NCI-H345 treated with DMSO at 0.1 percent for 48 hours (cell line): ENCODE data around the gene TRPV2.

ENCODE experiments used
- DNase-seq: peaks from one replicate; lab custom pipeline; 2025; ENCODE audit not compliant: unreplicated experiment; lab: John Stamatoyannopoulos, UW

Gene TRPV2

GRCh38 chr17:16406742-16407674 is 8.4 kb upstream of the TRPV2 start:
- peak; percentile 19 for DNase-seq

DNA sequence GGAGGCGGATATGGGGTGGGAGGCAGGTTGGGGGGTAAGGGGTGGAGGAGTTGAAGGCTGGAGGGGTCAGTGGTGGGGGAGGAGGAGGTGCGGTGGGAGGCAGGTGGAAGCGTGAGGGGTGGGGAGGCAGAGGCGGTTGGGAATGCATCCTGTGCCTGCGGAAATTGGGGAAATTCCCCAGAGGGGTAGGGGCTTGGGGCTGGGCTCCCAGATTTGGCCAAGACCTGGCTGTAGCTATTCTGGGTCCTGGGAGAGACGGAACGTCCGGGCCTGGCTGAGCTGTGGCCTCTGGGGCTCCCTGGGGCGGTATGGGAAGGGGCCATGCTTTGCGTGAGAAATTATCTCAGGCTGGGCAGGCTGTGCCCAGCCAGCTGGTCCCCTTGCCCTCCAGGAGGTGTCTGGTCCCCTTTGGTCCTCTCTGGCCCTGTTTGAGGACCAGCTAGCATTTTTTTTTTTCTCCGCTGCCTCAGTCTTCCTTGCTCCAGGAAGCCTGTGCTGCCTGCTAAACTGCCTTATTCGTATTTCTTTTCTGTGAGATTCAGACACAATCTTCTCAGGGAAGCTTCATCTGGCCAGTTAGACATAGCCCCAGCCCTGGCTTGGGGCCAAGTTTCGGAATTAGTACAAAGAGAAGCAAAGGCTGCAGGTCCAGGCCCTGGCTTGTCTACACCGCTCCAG is 7.3 kb upstream of the TRPV2 start:
- peak; percentile 14 for DNase-seq

DNA sequence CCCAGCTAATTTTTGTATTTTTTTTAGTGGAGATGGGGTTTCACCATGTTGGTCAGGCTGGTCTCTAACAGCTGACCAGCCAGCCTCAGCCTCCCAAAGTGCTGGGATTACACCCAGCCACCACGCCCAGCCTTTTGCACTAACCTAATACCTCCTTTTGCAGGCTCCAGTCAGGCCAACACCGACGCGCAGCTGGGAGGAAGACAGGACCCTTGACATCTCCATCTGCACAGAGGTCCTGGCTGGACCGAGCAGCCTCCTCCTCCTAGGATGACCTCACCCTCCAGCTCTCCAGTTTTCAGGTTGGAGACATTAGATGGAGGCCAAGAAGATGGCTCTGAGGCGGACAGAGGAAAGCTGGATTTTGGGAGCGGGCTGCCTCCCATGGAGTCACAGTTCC is 2.0 kb downstream of the TRPV2 start:
- DNase-seq: no peak

DNA sequence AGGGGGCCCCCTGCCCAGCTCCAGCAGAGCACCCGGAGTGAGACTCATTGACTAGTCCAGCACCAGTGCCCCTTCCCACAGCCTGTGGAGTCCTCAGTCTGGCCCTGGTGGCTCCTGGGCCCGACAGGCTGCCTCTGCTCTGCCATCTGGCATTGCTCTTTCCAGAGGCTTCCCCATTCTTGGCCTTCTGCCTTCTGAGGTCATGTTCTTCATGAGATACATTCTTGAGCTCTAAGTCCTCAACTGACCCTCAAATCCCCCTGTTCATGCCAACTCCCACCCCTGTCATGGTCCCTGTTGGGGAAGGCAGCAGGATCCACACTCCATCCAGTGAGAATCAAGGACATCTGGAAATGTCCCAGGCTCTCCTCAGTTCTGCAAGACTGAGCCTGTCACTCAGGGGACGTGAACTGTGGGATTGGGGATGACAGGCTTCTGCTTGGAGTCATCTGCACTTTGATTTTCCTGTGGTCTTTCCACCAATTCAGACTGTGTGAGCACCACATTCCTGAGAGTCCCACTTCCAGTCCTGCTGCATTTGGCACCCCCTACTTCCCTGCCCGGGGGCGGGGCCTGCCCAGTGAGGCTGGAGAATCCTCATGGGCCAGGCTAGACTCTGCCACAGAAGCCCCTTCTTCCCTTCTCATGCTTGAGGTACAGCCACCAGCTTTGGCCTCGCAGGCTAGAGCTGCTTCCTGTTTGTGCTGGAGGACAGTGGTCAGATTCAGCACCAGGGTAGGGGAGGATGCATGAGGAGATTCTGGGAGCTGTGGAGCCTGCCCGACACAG is 2.7 kb downstream of the TRPV2 start:
- no peak for DNase-seq

DNA sequence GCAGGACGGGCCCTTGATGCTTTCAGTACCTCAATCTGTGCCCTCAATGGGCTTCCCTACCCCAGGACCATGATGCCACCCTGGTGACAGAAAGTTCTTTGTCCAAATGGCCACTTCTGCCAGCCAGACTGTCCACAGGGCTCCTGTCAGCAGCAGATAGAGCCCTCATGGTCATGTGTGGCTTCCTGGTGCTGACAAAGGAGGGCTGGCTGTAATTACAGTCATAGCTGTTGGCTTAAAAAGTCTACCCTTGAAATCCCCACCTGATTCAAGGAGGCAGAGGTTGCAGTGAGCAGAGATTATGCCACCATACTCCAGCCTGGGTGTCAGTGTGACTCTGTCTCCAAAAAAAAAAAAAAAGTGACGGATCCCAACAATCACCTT is 3.3 kb downstream of the TRPV2 start:
- no peak for DNase-seq

DNA sequence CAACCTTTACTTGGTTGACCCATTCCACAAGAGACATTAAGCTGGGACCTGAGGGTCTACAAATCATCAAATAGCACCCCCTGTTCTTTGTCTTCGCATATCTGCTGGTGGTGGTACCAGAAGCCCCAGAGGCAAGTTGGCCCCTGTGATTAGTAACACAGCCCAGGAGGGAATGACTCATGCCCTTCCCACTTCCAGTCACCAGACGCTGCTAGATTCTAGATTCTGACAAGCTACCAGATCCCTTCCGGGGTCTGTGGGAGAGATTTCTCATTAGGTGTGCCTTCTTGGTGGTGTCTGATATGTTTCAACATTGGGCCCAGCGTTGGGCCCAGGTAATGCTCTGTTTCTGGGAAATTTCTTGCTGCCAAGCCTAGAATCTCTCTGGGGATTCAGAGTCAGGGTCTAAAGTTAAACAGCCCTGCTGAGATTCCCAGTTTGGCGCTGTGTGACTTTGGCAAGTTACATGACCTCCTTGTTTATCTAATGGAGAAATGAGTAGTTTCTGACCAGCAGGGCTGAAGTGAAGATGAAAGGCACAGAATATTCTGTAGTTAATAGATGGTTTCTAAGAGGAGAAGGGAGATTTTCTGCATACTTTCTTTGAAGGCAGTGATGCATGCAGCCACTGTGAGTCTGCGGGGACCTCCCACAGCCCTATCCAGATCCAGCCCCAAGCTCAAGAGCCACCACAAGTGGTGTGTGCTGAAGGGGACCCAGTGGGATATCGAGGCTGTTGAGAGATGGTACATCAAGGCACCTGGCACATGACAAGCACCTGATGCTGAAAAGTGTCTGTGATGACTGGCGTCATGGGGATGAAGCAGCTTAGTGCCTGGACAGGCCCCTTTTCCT is 3.9 kb downstream of the TRPV2 start:
- peak; percentile 75 for DNase-seq

GRCh38 chr17:16419929-16420271 is 4.5 kb downstream of the TRPV2 start:
- no peak for DNase-seq

- no peak for DNase-seq
These were observed 7.0 kb downstream of the TRPV2 start for GRCh38 chr17:16422416-16422815.

- DNase-seq: no peak
These were observed 8.0 kb downstream of the TRPV2 start for GRCh38 chr17:16423226-16423872.

DNA sequence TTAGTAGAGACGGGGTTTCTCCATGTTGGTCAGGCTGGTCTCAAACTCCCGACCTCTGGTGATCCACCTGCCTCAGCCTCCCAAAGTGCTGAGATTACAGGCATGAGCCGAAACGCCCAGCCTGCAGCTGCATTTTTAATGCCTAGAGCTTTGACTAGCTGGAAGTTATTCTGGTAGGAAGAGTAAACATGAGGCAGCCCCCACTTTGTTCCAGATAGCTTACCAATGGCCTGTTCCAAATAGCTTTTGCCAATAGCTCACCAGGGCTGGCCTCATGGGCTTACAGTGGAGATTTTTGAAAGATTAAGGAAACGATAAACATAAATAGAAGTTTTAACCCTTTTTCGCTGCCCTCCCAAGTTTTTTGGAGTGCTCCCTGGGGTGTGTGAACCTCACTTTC is 9.8 kb downstream of the TRPV2 start:
- DNase-seq: no peak

DNA sequence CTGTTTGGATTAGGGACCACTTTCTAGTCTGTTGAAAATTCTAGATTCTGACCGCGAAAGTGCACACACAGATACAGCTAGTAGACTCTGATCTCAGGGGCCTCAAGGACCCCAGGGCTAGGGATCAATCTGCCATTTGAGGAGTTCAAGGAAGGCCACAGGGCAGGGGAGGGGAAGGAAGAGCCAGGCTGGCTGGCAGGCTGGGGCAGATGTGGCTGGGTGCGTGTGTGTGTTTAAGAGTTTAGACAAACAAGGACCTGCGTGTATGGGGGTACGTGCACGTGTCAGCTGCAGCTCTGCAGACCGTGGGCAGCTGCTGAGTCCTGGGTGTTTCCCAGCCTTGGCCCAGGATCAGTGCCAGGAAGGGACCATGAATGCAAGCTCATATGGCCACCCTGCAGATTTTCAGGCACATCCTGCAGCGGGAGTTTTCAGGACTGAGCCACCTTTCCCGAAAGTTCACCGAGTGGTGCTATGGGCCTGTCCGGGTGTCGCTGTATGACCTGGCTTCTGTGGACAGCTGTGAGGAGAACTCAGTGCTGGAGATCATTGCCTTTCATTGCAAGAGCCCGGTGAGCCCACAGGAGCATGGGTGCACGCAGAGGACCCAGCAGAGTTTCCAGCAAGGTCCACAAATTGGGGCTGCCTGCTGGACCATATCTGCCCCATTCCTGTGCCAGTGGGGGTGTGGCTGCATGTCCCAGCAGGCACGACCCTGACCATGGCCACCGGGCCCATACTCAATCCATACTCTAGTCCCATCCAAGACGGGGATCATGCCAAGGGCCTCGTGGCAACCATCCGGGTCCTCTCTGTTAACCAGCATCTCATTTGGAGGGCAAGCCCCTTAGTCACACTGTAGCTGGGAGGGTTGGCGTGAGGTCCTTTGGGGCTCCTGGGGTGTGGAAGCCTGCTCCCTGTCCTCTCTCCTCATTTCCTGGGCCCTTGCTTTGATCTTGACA is 10.6 kb downstream of the TRPV2 start:
- peak; percentile 19 for DNase-seq

DNA sequence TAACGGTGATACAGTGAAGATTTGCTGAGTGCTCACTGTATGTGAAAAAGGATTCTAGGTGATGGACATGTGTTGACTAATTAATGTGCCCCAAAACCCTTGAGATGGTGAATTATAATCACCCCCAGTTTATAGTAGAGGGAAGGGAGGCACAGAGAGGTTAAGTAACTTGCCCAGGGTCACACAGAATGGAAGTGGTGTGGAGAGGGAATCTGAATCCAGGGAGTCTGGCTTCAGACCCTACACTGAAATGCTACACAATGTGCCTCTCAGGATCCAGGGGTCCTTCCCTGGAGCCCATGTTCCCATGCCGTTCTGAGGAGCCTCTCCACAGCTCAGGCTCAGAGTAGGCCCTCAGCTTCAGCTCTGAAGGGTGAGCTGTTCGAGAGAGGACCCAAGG is 11.6 kb downstream of the TRPV2 start:
- no peak for DNase-seq

DNA sequence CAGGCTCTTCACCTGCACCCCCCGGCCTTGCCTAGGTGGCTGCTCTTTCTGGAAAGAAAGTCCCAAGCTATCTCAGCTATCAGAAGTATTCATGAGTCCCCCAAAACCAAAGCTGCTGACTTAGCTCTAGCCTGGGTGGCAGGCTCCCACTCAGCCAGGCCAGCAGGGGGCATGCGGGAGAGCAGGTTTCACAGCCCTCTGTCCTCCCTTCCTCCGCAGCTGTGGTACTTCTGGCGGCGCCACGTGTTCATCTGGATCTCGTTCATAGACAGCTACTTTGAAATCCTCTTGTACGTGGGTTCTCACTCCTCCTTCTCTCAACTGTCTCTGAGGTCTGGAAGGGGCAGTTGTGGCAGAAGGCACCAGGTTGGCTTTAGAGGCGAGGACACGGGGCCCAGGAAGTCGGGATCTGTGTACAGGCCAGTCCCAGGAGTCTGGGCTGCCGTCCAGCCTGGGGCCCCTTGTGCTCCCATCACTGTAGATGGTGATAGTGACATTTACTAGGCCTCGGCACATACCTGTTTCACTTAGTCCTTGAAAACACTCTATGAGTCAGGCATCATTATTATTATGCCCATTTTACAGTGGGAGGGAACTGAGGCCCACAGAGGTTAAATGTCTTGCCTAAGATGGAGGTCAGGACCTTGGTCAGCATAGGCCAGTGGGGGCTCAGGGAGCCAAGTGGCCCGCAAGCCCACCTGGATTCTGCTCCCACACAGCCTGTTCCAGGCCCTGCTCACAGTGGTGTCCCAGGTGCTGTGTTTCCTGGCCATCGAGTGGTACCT is 12.9 kb downstream of the TRPV2 start:
- DNase-seq: no peak

- DNase-seq: no peak
These were observed 13.7 kb downstream of the TRPV2 start for GRCh38 chr17:16429083-16429482.

GRCh38 chr17:16430650-16431049 is 15.3 kb downstream of the TRPV2 start:
- DNase-seq: no peak

DNA sequence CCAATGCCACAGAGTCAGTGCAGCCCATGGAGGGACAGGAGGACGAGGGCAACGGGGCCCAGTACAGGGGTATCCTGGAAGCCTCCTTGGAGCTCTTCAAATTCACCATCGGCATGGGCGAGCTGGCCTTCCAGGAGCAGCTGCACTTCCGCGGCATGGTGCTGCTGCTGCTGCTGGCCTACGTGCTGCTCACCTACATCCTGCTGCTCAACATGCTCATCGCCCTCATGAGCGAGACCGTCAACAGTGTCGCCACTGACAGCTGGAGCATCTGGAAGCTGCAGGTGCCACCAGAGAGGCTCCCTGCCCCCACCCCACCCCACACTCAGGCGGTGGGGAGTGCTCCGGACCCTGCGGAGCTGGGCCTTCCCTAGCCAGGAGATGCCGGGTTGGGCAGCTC is 16.6 kb downstream of the TRPV2 start:
- no peak for DNase-seq

DNA sequence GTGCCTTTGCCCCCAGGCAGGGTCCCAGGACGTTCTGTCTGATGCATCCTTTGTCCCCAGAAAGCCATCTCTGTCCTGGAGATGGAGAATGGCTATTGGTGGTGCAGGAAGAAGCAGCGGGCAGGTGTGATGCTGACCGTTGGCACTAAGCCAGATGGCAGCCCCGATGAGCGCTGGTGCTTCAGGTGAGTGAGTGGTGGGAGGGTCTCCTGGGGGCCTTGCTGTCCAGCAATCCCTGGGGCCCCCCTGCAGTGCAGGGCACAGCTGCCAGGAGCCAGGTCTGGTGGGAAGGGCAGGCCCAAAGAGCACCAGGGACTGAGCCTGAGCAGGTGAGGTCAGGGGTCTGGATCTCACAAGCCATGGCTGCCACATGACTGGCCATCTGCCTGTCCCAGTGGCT is 18.1 kb downstream of the TRPV2 start:
- DNase-seq: no peak

DNA sequence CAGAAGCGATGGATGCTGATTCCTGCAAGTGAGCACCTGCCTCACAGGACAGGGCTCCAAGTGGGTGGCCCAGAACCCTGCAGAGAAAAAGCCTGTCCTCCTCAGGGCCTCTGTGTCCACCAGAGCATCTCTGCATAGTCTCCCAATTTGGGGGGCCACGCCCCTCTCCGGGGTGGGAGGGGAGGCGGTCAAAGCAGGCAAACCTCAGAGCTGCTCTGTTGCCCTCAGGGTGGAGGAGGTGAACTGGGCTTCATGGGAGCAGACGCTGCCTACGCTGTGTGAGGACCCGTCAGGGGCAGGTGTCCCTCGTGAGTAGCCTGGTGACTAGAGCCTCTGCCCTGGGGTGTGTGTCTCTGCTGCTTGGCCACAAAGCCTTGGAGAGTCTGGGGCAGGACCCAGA is 19.3 kb downstream of the TRPV2 start:
- DNase-seq: no peak
